ENCODE measurements around the gene BMP8B. TPM values are rescaled to one million over a fixed set of nuclear protein-coding genes. Genes with fewer than 3 reads are reported as not detected.

BMP8B gene
- total and polyA plus RNA-seq, 4 donors: 0.08 to 0.19 (median 0.18) TPM

GRCh38 chr1:39729842-39730241 is 58.8 kb downstream of the BMP8B start:
- WGBS: 48% methylated on average over 4 of the region's 4 CpGs
- Histone ChIP-seq H3K9ac (ENCODE audit: low read depth in 1 of 2, low read length in 2 of 2) (no peak overlapping the region), H3K9me3 (ENCODE audit: control insufficient read depth in 4 of 4, low read length in 3 of 4) (no peaks in the 10 kb centered on the region), H3K4me3 (ENCODE audit: low read depth in 1 of 3, low read length in 3 of 3) (no peak overlapping the region), H3K27ac (ENCODE audit: low read depth in 1 of 2, low read length in 2 of 2) (no peak overlapping the region), H3K27me3 (ENCODE audit: control insufficient read depth in 4 of 4, insufficient read depth in 4 of 4, low read length in 3 of 4) (peaks cover 0 to 10% (median 4%) of the 10 kb centered on the region in 4 donors), H3K4me1 (ENCODE audit: control insufficient read depth in 4 of 4, insufficient read depth in 4 of 4, low read length in 3 of 4) (no peaks in the 10 kb centered on the region), H3K36me3 (ENCODE audit: control insufficient read depth in 4 of 4, insufficient read depth in 3 of 4, low read depth in 1 of 4, low read length in 3 of 4) (no peaks in the 10 kb centered on the region)
- no peak for DNase-seq (ENCODE audit: low spot score)
- no peak for TF ChIP-seq REST (IDR thresholded peaks at IDR 0.05)
- TF ChIP-seq, protein P1, sequence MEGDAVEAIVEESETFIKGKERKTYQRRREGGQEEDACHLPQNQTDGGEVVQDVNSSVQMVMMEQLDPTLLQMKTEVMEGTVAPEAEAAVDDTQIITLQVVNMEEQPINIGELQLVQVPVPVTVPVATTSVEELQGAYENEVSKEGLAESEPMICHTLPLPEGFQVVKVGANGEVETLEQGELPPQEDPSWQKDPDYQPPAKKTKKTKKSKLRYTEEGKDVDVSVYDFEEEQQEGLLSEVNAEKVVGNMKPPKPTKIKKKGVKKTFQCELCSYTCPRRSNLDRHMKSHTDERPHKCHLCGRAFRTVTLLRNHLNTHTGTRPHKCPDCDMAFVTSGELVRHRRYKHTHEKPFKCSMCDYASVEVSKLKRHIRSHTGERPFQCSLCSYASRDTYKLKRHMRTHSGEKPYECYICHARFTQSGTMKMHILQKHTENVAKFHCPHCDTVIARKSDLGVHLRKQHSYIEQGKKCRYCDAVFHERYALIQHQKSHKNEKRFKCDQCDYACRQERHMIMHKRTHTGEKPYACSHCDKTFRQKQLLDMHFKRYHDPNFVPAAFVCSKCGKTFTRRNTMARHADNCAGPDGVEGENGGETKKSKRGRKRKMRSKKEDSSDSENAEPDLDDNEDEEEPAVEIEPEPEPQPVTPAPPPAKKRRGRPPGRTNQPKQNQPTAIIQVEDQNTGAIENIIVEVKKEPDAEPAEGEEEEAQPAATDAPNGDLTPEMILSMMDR (IDR thresholded peaks at IDR 0.05; ENCODE audit: low read depth, low read length, missing input control): no peak
- no peak for TF ChIP-seq RXRA (IDR thresholded peaks at IDR 0.05)
- no peak for TF ChIP-seq RAD21 (IDR thresholded peaks at IDR 0.05)
- TF ChIP-seq FOXA2 (IDR thresholded peaks at IDR 0.05): no peak
- no peak for TF ChIP-seq FOXA1 (IDR thresholded peaks at IDR 0.05)
- no peak for TF ChIP-seq EGR1 (IDR thresholded peaks at IDR 0.05; ENCODE audit: low read depth in 2 of 2)
- no peak for TF ChIP-seq HNF4G (IDR thresholded peaks at IDR 0.05)
- TF ChIP-seq YY1 (IDR thresholded peaks at IDR 0.05): no peak
- TF ChIP-seq, protein P2, sequence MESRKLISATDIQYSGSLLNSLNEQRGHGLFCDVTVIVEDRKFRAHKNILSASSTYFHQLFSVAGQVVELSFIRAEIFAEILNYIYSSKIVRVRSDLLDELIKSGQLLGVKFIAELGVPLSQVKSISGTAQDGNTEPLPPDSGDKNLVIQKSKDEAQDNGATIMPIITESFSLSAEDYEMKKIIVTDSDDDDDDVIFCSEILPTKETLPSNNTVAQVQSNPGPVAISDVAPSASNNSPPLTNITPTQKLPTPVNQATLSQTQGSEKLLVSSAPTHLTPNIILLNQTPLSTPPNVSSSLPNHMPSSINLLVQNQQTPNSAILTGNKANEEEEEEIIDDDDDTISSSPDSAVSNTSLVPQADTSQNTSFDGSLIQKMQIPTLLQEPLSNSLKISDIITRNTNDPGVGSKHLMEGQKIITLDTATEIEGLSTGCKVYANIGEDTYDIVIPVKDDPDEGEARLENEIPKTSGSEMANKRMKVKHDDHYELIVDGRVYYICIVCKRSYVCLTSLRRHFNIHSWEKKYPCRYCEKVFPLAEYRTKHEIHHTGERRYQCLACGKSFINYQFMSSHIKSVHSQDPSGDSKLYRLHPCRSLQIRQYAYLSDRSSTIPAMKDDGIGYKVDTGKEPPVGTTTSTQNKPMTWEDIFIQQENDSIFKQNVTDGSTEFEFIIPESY (IDR thresholded peaks at IDR 0.05): no peak
- no peak for TF ChIP-seq TAF1 (conservative IDR thresholded peaks at IDR 0.05)
- TF ChIP-seq GABPA (IDR thresholded peaks at IDR 0.05 in 1 of 2, conservative IDR thresholded peaks at IDR 0.05 in 1 of 2): no peak
- no peak for TF ChIP-seq MAX (IDR thresholded peaks at IDR 0.05)
- no peak for TF ChIP-seq JUND (IDR thresholded peaks at IDR 0.05)

GRCh38 chr1:39729030-39729429 is 59.6 kb downstream of the BMP8B start:
- Histone ChIP-seq H3K9ac (ENCODE audit: low read depth in 1 of 2, low read length in 2 of 2) (no peak overlapping the region), H3K27me3 (ENCODE audit: control insufficient read depth in 4 of 4, insufficient read depth in 4 of 4, low read length in 3 of 4) (peaks cover 0 to 11% (median 5%) of the 10 kb centered on the region in 4 donors), H3K4me1 (ENCODE audit: control insufficient read depth in 4 of 4, insufficient read depth in 4 of 4, low read length in 3 of 4) (no peaks in the 10 kb centered on the region), H3K9me3 (ENCODE audit: control insufficient read depth in 4 of 4, low read length in 3 of 4) (no peaks in the 10 kb centered on the region), H3K4me3 (ENCODE audit: low read depth in 1 of 3, low read length in 3 of 3) (no peak overlapping the region), H3K27ac (ENCODE audit: low read depth in 1 of 2, low read length in 2 of 2) (no peak overlapping the region), H3K36me3 (ENCODE audit: control insufficient read depth in 4 of 4, insufficient read depth in 3 of 4, low read depth in 1 of 4, low read length in 3 of 4) (no peaks in the 10 kb centered on the region)
- no peak for DNase-seq (ENCODE audit: low spot score)
- 64% methylated on average over 3 of the region's 3 CpGs for WGBS
- TF ChIP-seq NR2F2 (IDR thresholded peaks at IDR 0.05) (no peak), RXRA (IDR thresholded peaks at IDR 0.05) (no peak), GABPA (IDR thresholded peaks at IDR 0.05 in 1 of 2, conservative IDR thresholded peaks at IDR 0.05 in 1 of 2) (no peak), HNF4G (IDR thresholded peaks at IDR 0.05) (no peak), REST (IDR thresholded peaks at IDR 0.05) (no peak), SP1 (IDR thresholded peaks at IDR 0.05) (no peak), JUND (IDR thresholded peaks at IDR 0.05) (no peak), EGR1 (IDR thresholded peaks at IDR 0.05; ENCODE audit: low read depth in 2 of 2) (no peak)
- TF ChIP-seq, protein P2 (IDR thresholded peaks at IDR 0.05): no peak
- TF ChIP-seq, protein P1 (IDR thresholded peaks at IDR 0.05; ENCODE audit: low read depth, low read length, missing input control): no peak

Data from liver (tissue), 9 donors.